HUES48 (cell line): Measurements from ENCODE around the gene YARS1.

Source experiments
- H3K27ac ChIP-seq: one replicate; pipeline ENCODE4 v1.7.0; 2013; ENCODE audit warnings: low read depth, low read length, inconsistent platforms
- H3K27me3 ChIP-seq: 2 replicates; pipeline ENCODE4 v1.6.1; 2013; ENCODE audit warnings: mild to moderate bottlenecking, low read length; ENCODE audit not compliant: control insufficient read depth, insufficient read depth
- H3K36me3 ChIP-seq: 2 replicates; pipeline ENCODE4 v1.6.1; 2013; ENCODE audit warnings: low read length; ENCODE audit not compliant: control insufficient read depth, insufficient read depth
- H3K4me1 ChIP-seq: 2 replicates; pipeline ENCODE4 v1.6.1; 2013; ENCODE audit warnings: mild to moderate bottlenecking, low read length; ENCODE audit not compliant: control insufficient read depth, insufficient read depth
- H3K4me3 ChIP-seq: 2 replicates; pipeline ENCODE4 v1.5.1; 2013; ENCODE audit warnings: mild to moderate bottlenecking, low read depth, low read length
- H3K9ac ChIP-seq: 2 replicates; pipeline ENCODE4 v1.6.1; 2013; ENCODE audit warnings: mild to moderate bottlenecking, low read depth, low read length, moderate library complexity
- H3K9me3 ChIP-seq: 2 replicates; pipeline ENCODE4 v1.6.1; 2013; ENCODE audit warnings: low read length; ENCODE audit not compliant: control insufficient read depth, insufficient read depth

YARS1 gene

DNA sequence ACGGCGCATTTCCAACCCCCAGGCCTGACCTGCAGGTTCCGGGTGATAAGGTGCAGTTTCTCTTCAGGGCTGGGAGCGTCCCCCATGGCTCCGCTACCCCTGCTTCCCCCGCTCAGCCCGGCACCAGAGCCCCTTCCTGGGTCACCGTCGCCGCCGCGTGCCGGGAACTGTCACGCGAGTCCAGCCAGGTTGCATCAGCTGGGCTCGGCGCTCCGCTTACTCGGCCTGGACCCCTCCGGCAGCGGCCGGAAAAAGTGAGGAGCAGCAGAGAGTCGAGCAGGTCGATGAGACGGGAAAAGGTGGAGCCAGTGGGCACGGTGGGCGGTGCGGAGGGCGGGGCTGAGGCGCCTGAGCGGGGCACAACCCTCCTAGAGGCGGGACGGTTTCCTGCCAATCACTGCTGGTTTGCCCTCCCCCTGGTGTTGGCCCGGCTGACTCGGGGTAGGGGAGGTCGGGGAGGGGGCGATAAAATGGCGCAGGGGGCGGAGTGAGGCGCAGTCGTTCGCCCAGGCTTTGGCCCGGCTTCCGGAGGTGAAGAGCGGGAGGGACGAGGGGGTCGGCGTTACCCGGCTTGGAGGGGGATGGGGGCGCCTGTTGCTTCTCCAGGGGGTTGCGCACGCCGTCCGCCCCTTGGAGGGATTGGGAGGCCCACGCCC is at the start of gene YARS1, which contains the start of gene S100PBP:
Gene YARS1, minus strand, starts transcription at position 200 of the 656 bp plus-strand sequence. Its CDS starts 114 bp downstream, at position 86.
Gene S100PBP, plus strand, starts transcription at position 495 of the 656 bp plus-strand sequence. CDS start 8,447 bp downstream, outside the sequence.
- peak within 1 kb of the TSS; percentile 99 for H3K27ac ChIP-seq
- H3K36me3 ChIP-seq: peaks cover 13% of the 10 kb centered on the region
- H3K4me3 ChIP-seq: peak within 1 kb of the TSS; percentile 95
- no peaks in the 10 kb centered on the region for H3K9me3 ChIP-seq
- no peaks in the 10 kb centered on the region for H3K27me3 ChIP-seq
- H3K9ac ChIP-seq: peak within 1 kb of the TSS; percentile 98
- H3K4me1 ChIP-seq: peaks cover 9% of the 10 kb centered on the region

- H3K4me3 ChIP-seq: no peak overlapping the region
- 0 out of 2 replicates have a peak, but pooled peaks cover 6% of the 10 kb centered on the region for H3K4me1 ChIP-seq
- H3K9ac ChIP-seq: no peak overlapping the region
- H3K9me3 ChIP-seq: no peaks in the 10 kb centered on the region
- H3K27ac ChIP-seq: no peak overlapping the region
- H3K36me3 ChIP-seq: peaks cover 16% of the 10 kb centered on the region; the same call in 1 of the 2 replicates
- peaks cover 21% of the 10 kb centered on the region for H3K27me3 ChIP-seq
Observed at GRCh38 chr1:32865639-32866405, 48.7 kb upstream of the YARS1 start.

DNA sequence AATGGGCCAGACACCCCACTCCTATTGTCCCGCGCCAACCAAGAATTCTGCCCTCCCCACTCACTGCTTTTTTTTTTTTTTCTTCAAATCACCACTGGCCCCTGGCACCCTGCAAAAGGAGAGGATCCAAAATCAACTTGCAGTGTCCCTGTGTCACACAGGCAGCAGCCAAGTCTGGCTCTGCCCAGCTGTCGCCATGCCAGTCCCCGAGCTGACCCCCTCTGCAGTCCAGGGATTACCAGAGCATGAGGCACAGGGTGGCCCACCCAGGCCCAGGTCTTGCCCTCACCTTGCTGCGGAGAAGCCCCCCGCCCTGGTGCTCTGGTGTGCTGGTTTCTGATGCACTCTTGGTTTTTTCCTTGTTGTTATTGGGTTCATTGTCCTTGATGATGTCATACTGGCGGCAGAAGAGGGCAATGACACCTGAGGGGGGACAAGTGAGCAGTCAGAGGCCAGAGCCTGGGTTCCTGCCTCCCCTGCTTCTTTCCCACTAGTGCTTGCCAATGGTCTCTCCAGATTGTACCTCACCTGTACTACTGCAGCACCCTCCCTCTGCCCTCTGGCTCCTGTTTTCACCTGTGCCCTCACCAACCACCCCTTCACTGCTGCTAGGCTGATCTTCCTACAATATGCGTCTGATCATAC is 47.3 kb upstream of the YARS1 start:
- Histone ChIP-seq H3K36me3 (peaks cover 16% of the 10 kb centered on the region; the same call in 1 of the 2 replicates), H3K4me1 (no peaks in the 10 kb centered on the region), H3K9me3 (no peaks in the 10 kb centered on the region), H3K4me3 (no peak overlapping the region), H3K9ac (no peak overlapping the region), H3K27me3 (peaks cover 12% of the 10 kb centered on the region), H3K27ac (no peak overlapping the region)

DNA sequence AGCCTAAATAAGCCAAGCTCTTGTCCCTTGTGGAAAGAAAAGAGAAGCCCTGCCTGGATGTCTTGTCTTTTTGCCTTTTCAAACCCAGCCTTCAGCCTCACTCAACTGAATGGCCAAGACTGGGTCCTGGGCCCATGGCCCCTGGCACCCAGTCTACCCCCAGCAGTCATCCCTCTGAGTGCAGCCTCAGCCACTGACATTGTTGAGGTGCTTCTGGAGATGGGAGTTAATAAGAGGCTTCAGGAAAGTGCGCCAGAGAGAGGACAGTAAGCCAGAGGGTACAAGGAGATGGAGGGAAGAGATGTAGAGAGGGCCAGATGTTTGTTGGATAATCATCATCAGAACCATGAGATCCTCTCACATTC is 46.7 kb upstream of the YARS1 start:
- Histone ChIP-seq H3K27me3 (peaks cover 5% of the 10 kb centered on the region; the same call in 1 of the 2 replicates), H3K9me3 (no peaks in the 10 kb centered on the region), H3K27ac (no peak overlapping the region), H3K36me3 (peaks cover 16% of the 10 kb centered on the region; the same call in 1 of the 2 replicates), H3K4me1 (no peaks in the 10 kb centered on the region), H3K4me3 (no peak overlapping the region), H3K9ac (no peak overlapping the region)

DNA sequence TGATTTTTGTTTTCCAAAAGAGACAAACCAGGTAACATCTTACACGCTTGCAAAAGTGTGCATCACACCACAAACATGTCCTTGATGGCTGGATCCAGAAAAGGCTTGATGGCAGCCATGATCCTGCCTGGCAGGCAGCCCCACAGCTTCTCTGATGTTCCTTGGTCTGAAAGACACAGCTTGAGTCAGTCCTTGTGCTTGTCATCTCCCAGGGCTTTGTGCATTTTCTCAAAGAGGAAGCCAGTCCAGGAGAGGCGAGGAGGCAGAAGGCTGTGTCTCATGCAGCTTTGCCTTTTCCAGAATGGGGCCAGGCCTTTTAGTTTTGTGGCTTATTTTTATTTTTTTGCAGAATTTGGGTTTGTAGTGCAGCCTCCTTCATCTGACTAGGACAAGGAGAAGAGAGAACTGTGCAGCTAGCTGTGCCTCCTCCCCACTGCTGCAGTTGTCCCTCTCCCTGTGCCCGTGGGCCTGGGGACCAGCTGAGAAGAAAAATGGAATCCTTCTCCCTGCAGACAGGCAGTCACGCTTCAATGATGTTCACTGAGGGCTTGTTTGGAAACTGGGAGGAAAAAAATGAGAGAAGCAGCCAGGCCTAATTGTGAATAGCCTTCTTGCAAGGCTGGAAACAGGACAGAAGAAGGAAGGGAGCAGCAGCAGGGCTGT is 46.2 kb upstream of the YARS1 start:
- Histone ChIP-seq H3K4me1 (no peaks in the 10 kb centered on the region), H3K9ac (no peak overlapping the region), H3K36me3 (peaks cover 16% of the 10 kb centered on the region; the same call in 1 of the 2 replicates), H3K4me3 (no peak overlapping the region), H3K9me3 (no peaks in the 10 kb centered on the region), H3K27me3 (0 out of 2 replicates have a peak, but pooled peaks cover under 1% of the 10 kb centered on the region), H3K27ac (no peak overlapping the region)

DNA sequence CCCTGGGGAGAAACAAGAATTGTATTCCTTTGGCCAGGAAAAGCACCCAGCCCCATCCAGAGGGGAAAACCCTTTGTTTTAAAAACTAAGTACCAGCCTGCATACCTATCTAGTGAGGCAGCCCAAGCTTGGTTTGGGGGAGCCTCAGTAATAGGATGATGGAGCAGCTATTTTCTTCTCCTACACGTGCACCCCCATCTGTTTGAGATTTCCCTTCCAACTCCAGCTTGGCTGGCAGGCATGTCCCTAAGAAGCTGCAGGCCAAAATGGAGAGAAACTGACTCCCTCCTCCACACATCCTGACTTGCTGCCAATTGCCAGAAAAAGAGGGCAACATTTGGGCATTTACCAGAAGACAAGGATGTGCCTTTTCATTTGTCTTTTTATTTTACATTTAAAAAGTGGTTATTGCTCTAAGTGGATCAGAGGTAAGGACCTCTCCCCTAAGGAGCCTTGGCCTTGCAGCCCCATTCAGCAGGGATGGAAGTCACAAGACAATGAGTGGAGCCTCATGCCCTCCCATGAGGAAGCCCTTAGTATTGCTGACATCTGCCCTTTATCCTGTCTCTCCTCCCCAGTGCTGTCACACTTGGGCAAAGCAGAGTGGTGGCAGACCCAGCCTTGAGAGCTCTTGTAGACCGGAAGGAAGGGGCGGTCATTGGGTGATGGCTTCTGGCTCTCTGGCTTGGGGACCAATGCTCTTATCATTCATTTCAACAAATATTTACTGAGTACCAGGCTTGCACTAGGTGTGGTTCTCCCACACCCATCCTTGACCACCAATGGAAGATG is 44.9 kb upstream of the YARS1 start:
- no peak overlapping the region for H3K9ac ChIP-seq
- no peaks in the 10 kb centered on the region for H3K9me3 ChIP-seq
- H3K4me1 ChIP-seq: no peaks in the 10 kb centered on the region
- H3K27ac ChIP-seq: no peak overlapping the region
- H3K27me3 ChIP-seq: no peaks in the 10 kb centered on the region
- no peak overlapping the region for H3K4me3 ChIP-seq
- H3K36me3 ChIP-seq: peaks cover 27% of the 10 kb centered on the region

- Histone ChIP-seq H3K9ac (no peak overlapping the region), H3K36me3 (peaks cover 43% of the 10 kb centered on the region), H3K4me3 (no peak overlapping the region), H3K27me3 (no peaks in the 10 kb centered on the region), H3K27ac (no peak overlapping the region), H3K4me1 (no peaks in the 10 kb centered on the region), H3K9me3 (no peaks in the 10 kb centered on the region)
Observed at GRCh38 chr1:32860566-32860965, 43.4 kb upstream of the YARS1 start.

DNA sequence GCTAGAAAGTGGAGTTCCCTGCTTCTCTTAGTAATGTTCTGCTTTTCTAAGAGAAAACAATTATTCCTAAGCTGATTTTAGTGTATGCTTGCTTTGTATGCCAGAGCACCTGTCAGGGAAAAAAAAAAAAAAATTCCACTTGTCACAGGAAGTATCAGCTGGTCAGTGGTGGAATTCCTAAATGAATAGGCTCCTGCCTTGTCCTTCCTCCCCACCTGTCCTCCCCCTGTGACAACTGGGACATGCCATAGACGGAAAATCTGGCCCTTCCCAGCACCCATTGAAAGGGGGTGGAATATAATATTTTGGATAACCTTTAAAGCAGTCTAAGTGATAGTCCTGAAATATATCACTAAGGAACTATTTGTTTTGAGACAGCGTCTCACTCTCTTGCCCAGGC is 42.8 kb upstream of the YARS1 start:
- Histone ChIP-seq H3K4me3 (no peak overlapping the region), H3K9me3 (no peaks in the 10 kb centered on the region), H3K9ac (no peak overlapping the region), H3K27me3 (no peaks in the 10 kb centered on the region), H3K4me1 (no peaks in the 10 kb centered on the region), H3K36me3 (peaks cover 49% of the 10 kb centered on the region), H3K27ac (no peak overlapping the region)

DNA sequence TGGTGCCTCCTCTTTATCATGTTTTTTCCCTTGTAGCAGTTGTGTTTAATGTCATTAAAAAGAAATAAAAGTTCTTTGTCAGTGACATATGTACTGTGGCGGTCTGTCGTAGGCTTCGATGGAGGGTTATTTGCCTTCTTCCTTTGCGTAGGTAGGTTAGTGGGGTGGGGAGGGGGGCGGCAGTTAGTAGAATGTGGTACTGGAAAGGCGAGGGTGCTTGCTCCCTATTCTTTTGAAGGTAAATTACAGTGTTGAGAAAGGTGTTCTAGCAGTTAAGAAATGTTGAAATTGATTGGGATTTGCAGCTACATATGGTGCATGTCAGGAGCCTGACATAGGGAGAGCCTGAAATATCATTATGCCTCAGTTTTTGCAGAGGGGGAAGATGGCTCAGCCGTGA is 41.6 kb upstream of the YARS1 start:
- Histone ChIP-seq H3K9ac (no peak overlapping the region), H3K27me3 (no peaks in the 10 kb centered on the region), H3K4me1 (no peaks in the 10 kb centered on the region), H3K36me3 (peaks cover 59% of the 10 kb centered on the region), H3K4me3 (no peak overlapping the region), H3K27ac (no peak overlapping the region), H3K9me3 (no peaks in the 10 kb centered on the region)

DNA sequence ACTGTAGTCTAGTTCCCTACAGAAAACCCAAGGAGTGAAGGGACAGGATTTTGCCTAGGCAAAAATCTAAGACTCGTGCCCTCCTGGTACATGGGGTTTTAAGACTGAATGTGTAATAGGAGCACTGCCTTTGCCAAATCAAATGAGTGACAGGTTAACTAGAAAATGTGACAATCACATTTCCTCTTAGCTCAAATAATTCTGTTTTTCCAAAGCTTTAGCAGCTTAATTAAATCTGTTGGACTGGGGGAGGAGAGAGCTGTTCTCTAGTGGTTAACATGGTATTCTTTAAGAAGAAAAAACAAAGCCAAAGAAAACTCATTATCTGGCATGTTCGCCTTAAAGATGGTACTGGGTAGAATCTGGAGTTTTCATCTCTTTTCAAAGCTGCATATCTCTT is 41.0 kb upstream of the YARS1 start:
- H3K4me1 ChIP-seq: no peaks in the 10 kb centered on the region
- no peak overlapping the region for H3K9ac ChIP-seq
- H3K27me3 ChIP-seq: no peaks in the 10 kb centered on the region
- peaks cover 60% of the 10 kb centered on the region for H3K36me3 ChIP-seq
- H3K4me3 ChIP-seq: no peak overlapping the region
- no peaks in the 10 kb centered on the region for H3K9me3 ChIP-seq
- no peak overlapping the region for H3K27ac ChIP-seq
